IPS-18a (cell line): ENCODE results near the gene SCUBE2.

Experiments
- H3K27ac ChIP-seq: one replicate; pipeline ENCODE4 v1.5.1; 2013; ENCODE audit warnings: low read length
- H3K27me3 ChIP-seq: one replicate; pipeline ENCODE4 v1.6.1; 2013; ENCODE audit warnings: mild to moderate bottlenecking, low read length; ENCODE audit not compliant: control insufficient read depth, insufficient read depth
- H3K36me3 ChIP-seq: one replicate; pipeline ENCODE4 v1.6.1; 2013; ENCODE audit warnings: low read depth, low read length; ENCODE audit not compliant: control insufficient read depth
- H3K4me1 ChIP-seq: one replicate; pipeline ENCODE4 v1.6.1; 2013; ENCODE audit warnings: low read depth, low read length; ENCODE audit not compliant: control insufficient read depth
- H3K4me3 ChIP-seq: one replicate; pipeline ENCODE4 v1.5.1; 2013; ENCODE audit warnings: low read length
- H3K9ac ChIP-seq: one replicate; pipeline ENCODE4 v1.6.1; 2013; ENCODE audit warnings: mild to moderate bottlenecking, low read length, moderate library complexity
- H3K9me3 ChIP-seq: one replicate; pipeline ENCODE4 v1.6.1; 2013; ENCODE audit warnings: low read depth, low read length; ENCODE audit not compliant: control insufficient read depth

Gene SCUBE2

DNA sequence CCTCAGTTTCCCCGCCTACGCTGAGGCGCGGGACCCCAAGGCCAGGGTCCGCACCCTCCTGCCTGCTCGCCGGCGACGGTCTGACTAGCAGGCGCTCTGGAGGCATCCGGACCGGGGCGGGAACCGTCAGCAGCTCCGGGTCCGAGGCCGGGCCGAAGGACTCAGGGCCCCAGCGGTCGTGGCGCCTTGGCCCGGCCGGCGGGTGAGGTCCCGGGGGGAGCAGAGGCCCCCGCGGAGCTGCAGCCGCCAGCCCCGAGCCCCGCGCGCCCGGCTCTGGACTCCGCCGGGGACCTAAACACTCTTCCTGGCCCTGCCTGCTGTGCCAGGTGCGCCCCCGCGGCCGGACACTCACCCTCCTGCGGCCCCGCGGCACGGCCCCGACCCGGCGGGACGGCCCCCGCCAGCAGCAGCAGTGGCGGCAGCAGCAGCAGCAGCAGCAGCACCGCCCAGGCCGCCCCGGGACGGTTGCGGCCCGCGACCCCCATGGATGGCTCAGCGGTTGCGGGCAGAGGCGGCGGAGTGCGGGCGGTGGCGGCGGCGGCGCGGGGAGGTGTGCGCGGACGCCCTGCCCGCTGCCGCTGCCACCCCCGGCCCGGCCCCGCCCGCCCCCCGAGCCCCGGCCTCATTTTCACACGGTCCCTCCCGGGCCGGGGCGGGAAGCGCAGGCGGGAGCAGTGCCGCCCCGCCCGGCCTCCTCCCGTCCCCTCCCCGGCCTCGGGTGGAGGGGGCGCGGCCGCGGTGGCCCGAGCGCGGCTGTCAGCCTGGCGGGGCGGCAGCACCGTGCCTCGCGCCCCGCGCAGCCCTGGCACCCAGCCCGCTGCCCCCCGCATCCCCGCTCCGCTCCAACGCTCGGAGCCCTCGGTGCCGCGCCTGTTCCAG is at the start of gene SCUBE2:
TSS of gene SCUBE2 (minus strand) at position 556 of the 879 bp plus-strand sequence. CDS start at position 485, 71 bp downstream.
- no peak within 1 kb of the TSS for H3K27ac ChIP-seq
- no peak within 1 kb of the TSS for H3K9ac ChIP-seq
- no peaks in the 10 kb centered on the region for H3K36me3 ChIP-seq
- H3K27me3 ChIP-seq = peaks cover 39% of the 10 kb centered on the region
- no peaks in the 10 kb centered on the region for H3K9me3 ChIP-seq
- no peaks in the 10 kb centered on the region for H3K4me1 ChIP-seq
- H3K4me3 ChIP-seq = peak within 1 kb of the TSS; percentile 42

DNA sequence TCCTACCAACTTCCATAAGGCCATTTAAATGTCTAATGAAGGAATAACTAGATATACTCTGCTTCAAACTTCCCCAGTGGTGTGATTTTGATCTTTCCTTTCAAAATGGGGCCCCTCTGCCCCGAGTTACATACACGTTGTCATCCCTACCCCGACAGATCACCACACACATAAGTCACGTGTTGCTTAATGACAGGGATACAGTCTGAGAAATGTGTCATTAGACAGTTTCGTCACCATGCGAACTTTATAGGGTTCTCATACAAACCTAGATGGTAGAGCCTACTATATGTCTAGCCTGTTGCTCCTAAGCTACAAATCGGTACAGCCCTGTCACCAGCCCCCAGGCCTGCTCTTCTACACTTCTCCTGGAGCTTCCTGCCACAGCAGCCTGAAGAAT is 49.8 kb upstream of the SCUBE2 start:
- Histone ChIP-seq H3K27ac (no peak overlapping the region), H3K9ac (no peak overlapping the region), H3K27me3 (no peaks in the 10 kb centered on the region), H3K36me3 (peaks cover 46% of the 10 kb centered on the region), H3K4me1 (peaks cover 11% of the 10 kb centered on the region), H3K4me3 (no peak overlapping the region), H3K9me3 (no peaks in the 10 kb centered on the region)

DNA sequence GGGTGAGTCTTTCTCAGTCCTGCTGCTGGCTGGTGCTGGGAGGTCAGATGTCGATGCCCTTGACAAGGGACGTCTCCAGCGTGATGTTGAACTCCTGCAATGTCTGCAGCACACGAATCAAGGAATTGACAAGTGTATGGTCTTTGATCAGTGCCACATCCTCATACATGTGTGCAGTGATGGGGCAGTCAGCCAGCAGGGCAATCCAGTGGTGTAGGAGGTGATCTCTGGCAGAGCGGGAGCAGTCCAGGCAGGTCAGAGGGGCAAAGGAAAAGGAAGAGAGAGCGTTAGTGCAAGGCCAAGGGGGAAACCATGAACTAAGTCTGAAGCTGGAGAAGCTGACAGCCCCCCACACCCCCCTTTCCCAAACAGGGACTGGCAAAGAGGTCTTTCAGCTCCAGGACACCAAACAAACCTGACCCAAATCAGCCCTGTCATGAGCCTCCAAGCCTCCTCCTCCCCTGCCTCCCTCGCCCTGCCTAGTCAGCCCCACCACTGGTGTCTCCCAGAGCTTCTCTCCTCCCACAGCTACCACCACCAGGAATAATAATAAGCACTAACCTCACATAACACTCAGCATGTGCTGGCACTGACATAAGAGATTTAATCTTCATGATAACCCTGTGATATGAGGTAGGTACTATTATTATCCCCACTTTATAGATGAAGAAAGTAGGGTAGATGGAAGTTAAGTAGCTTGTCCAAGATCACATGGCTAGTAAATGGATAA is 48.4 kb upstream of the SCUBE2 start:
- peaks cover 11% of the 10 kb centered on the region for H3K4me1 ChIP-seq
- no peaks in the 10 kb centered on the region for H3K27me3 ChIP-seq
- no peaks in the 10 kb centered on the region for H3K9me3 ChIP-seq
- H3K9ac ChIP-seq = no peak overlapping the region
- no peak overlapping the region for H3K4me3 ChIP-seq
- no peak overlapping the region for H3K27ac ChIP-seq
- H3K36me3 ChIP-seq = peaks cover 39% of the 10 kb centered on the region

DNA sequence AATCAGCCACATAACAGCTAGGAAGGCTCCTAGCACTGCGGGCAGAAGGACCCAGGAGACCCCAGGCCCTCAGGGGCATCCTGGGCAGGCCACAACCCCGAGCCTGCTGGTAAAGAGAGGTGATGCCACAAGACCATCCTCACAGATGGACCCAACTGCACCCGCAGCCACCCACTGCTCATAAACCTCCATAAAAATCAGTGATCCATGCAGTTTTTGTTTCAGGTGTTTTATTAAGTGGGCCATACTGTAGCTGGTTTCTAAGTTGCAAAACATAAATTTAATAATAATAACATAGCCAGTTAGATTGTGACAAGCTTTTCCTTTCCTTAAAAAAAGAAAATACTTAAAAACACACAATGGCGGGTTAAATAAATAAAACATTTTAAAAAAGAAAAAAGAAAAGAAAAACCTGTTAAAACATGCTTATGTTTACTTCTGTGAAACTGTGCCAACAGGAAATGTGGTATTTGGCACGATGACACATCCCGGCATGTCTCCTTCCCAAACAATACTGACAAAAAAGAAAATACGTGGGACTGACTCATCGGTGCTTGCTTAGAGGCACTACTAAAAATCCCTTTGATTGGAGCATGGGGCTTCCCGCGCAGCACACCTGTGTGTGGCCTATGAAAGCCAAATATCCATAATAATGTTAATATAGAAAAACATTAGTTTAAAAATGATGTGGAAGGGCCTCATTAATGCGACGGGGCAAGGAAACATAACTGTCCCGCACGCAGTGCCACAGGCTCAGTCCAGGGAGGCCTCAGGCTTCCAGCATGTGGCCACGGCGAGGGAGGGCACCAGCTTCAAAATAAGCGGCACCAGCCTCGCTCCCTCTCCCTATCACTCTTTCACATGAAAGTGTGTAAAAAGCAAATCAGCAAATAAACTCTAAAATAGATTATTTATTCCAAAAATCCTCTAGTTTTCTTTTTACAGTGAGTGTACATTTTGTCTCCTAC is 47.5 kb upstream of the SCUBE2 start:
- Histone ChIP-seq H3K27ac (no peak overlapping the region), H3K4me1 (peaks cover 11% of the 10 kb centered on the region), H3K27me3 (no peaks in the 10 kb centered on the region), H3K36me3 (peaks cover 31% of the 10 kb centered on the region), H3K9me3 (no peaks in the 10 kb centered on the region), H3K9ac (no peak overlapping the region), H3K4me3 (no peak overlapping the region)

DNA sequence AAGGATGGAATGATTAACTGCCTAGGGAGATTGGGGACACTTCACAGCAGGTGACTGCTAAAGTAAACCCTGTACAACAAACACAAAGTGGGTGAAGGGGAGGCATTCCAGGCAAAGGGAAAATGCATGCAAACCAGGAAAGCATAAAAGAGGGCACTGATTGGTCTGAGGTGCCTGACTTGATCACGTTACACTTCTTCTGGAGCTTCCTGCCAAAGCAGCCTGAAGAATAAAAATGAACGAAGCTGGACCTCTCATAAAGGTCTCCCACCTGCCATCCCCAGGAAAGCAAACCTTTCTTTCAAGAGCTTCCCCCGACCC is 46.7 kb upstream of the SCUBE2 start:
- no peak overlapping the region for H3K4me3 ChIP-seq
- H3K27ac ChIP-seq = no peak overlapping the region

DNA sequence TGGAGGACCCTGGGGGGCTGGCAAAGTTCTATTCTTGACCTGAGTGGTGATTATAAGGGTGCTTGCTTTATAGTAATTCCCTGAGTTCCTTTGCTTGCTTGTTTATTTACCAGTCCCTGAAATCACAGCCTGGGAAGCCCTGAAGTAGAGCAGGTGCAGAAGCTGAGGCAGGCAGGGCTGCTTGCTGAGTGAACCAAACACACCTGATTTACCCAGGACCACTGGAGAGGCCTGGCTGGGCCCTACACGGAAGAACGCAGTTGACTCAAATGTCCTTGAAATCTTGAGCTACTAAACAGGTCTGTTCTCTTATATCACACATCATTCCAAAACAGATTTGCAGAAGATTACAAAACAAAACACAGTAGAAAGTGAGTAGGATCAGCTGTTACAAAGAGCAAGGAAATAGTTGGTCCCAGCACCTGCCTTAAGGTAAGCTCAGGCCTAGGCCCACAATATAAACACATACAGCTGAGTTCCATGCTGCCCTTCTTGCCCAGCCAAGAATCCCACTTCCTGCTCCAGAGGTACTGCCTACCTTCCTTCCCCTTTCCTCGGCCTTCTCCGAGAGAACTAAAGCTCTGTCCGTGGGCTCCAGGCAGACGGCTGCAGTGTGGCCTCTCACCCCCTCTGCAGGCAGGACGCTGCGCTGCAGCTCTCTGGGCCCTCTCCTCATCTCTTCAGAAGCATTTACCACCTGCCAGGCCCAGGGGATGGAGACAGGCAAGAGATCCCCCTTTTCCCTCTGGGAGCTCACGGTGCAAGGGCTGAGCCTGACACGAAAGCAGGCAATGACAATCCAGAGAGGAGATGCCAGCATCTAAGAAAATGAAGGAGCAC is 46.1 kb upstream of the SCUBE2 start:
- Histone ChIP-seq H3K36me3 (peaks cover 23% of the 10 kb centered on the region), H3K4me3 (no peak overlapping the region), H3K9me3 (no peaks in the 10 kb centered on the region), H3K27ac (no peak overlapping the region), H3K9ac (no peak overlapping the region), H3K27me3 (no peaks in the 10 kb centered on the region), H3K4me1 (peaks cover 11% of the 10 kb centered on the region)

More for the DNA sequence above, 46.7 kb upstream of the SCUBE2 start:
- peaks cover 11% of the 10 kb centered on the region for H3K4me1 ChIP-seq
- H3K9ac ChIP-seq = no peak overlapping the region
- H3K9me3 ChIP-seq = no peaks in the 10 kb centered on the region
- H3K36me3 ChIP-seq = peaks cover 26% of the 10 kb centered on the region
- H3K27me3 ChIP-seq = no peaks in the 10 kb centered on the region

DNA sequence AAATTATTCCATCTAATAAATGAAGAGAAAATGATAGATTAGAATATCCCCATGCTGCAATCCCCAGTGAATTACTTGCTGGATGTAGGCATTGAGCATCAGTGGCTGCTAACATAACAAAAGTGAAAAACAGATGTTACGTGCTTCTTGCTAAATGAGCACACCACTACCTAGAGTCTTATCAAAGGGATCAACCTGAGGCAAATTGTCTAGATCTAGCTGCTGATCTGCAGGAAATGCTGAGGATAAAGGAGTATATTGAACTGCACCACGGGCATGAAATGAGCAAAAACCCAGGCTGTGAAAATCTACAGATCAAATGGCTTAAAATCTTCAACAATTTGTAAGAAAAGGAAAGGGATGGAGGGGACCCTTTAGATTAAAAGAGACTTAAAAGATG is 45.3 kb upstream of the SCUBE2 start:
- Histone ChIP-seq H3K36me3 (peaks cover 16% of the 10 kb centered on the region), H3K4me3 (no peak overlapping the region), H3K4me1 (peaks cover 11% of the 10 kb centered on the region), H3K27me3 (no peaks in the 10 kb centered on the region), H3K27ac (no peak overlapping the region), H3K9me3 (no peaks in the 10 kb centered on the region), H3K9ac (no peak overlapping the region)

DNA sequence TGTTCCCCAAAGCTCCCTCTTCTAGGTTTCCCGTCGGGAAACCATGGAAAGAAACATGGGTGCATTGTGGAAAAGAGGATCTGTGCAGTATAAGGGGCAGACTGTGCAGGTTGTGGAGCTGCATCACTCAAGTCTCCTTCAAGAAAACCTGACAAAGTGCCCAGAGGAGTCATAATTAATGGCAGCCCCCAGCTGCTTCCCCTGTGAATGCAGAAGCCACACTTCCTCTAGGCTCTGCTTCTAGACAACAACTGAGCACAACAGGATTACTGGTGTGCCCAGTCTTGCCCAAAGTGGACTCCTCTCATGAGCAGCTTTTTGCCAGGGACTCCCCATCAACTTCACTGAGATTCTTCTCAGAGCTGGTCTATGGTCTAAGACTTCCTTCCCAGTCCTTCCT is 42.6 kb upstream of the SCUBE2 start:
- H3K4me3 ChIP-seq = no peak overlapping the region
- no peak overlapping the region for H3K27ac ChIP-seq
- H3K27me3 ChIP-seq = no peaks in the 10 kb centered on the region

DNA sequence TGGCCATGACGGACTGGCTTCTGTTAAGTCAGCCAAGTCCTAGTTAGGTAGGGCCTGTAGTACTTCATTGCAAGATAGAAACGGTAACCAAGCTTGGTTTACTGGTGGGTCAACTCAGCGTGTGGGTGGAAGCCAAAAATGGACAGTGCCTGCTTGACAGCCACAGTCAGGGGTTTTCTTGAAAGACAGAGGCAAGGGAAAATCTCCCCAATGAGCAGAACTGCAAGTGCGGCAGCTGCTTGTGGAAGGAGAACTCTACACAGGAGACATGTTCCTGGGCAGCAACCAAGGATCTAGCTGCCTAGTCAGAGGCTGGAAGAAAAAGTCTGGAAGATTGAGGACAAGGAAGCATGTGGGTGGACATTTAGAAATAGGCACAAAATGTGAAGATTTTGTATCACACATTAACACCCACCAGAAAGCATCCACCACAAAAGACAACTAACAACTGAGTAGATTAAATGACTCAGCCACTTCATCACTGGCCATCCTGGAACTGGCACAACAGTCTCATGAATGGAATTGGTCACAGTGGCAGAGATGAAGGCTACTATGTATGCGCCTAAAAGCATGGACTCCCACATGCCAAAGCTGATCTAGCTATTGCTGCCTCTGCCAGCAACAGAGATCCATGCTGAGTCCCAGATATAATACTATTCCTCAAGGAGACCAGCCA is 40.9 kb upstream of the SCUBE2 start:
- Histone ChIP-seq H3K36me3 (no peaks in the 10 kb centered on the region), H3K27me3 (no peaks in the 10 kb centered on the region), H3K27ac (no peak overlapping the region), H3K9me3 (no peaks in the 10 kb centered on the region), H3K4me1 (peaks cover under 1% of the 10 kb centered on the region), H3K9ac (no peak overlapping the region), H3K4me3 (no peak overlapping the region)

More for the DNA sequence above, 42.6 kb upstream of the SCUBE2 start:
- Histone ChIP-seq H3K4me1 (peaks cover 11% of the 10 kb centered on the region), H3K36me3 (peaks cover under 1% of the 10 kb centered on the region), H3K9ac (no peak overlapping the region), H3K9me3 (no peaks in the 10 kb centered on the region)

DNA sequence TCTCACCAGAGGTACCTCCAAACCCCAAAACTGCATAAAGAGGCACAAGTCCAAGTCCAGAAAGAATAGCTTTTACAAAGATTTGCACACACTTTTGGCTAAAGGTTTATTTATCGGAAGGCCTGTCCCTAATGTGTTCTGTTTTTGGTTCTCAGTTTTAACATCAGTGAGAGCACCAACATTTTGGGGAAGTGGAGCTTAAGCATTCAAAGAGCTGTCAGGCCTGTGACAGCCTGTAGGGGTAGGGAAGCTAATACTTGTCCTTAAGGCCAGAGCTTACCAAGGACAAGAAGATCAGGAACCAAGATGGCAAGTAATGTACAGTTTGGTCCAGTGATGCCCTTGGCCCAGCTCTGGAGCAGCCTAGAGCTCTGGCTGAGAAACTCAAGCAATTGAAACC is 38.9 kb upstream of the SCUBE2 start:
- Histone ChIP-seq H3K4me3 (no peak overlapping the region), H3K4me1 (no peaks in the 10 kb centered on the region), H3K27me3 (no peaks in the 10 kb centered on the region), H3K9me3 (no peaks in the 10 kb centered on the region), H3K27ac (no peak overlapping the region), H3K9ac (no peak overlapping the region), H3K36me3 (no peaks in the 10 kb centered on the region)
